UCSD-AML1 (cell line): ENCODE measurements around the gene DNAJC27.

Experiments
- DNase-seq: peaks from one replicate; lab custom pipeline; 2025; ENCODE audit not compliant: unreplicated experiment; lab: John Stamatoyannopoulos, UW

Gene DNAJC27

DNA sequence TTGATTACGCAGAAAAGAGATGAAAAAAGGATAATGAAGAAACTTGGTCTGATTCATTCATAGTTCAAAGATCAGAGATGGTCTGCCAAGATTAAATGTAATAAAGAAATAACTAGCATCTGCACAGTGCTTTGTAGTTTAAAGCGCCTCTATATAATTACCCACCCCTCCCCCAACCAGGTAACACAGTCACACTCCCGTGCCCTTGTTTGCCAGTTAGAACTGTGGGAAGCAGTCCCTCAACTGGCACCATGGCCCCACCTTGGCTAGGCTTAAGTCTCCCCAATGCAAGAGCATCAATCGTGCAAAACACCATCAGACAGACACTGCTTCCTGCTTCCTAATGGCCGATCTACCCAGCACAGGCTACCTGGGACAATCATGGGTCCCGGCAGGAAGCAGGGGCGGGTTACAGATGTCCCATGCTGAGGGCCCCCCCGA lies 63.3 kb downstream of the DNAJC27 start:
- DNase-seq, result no peak

DNA sequence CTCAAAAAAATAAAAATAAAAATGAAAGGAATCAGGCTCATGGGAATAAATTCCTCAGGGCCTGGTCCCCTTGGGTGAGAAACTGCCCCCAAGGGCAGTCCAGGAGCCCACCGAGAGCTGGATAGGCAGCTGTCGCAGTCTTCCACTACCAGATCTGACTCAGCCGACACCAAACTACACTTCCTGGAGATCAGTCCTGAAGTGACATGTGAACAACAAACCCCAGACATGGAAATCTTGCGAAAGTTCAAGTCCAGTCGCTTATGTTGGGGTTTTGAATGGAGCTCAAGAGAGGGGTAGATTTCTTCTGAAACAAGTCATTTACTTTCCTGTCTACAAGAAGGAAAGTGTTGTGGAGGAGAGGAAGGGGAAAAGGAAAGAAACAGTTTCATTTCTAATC lies 64.6 kb downstream of the DNAJC27 start:
- DNase-seq, result no peak

DNA sequence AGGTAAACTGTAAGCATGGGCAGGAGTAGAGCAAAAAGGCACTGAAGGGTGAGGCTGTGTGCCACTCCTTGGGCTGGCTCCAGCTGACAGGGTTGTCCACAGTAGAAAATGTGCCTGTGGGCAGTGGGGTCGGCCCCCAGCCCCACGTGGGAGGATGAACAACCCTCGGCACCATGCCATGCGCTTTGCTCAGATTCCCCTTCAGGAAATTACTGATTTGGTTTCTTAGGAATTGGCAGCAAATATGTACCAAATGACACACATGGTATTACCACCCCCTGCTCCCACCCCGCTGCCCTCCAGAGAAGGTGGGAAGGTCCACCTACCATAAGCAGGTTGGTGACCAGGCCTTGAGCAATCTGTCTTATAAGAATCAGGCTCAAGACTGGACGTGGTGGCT lies 65.3 kb downstream of the DNAJC27 start:
- DNase-seq, result no peak

DNA sequence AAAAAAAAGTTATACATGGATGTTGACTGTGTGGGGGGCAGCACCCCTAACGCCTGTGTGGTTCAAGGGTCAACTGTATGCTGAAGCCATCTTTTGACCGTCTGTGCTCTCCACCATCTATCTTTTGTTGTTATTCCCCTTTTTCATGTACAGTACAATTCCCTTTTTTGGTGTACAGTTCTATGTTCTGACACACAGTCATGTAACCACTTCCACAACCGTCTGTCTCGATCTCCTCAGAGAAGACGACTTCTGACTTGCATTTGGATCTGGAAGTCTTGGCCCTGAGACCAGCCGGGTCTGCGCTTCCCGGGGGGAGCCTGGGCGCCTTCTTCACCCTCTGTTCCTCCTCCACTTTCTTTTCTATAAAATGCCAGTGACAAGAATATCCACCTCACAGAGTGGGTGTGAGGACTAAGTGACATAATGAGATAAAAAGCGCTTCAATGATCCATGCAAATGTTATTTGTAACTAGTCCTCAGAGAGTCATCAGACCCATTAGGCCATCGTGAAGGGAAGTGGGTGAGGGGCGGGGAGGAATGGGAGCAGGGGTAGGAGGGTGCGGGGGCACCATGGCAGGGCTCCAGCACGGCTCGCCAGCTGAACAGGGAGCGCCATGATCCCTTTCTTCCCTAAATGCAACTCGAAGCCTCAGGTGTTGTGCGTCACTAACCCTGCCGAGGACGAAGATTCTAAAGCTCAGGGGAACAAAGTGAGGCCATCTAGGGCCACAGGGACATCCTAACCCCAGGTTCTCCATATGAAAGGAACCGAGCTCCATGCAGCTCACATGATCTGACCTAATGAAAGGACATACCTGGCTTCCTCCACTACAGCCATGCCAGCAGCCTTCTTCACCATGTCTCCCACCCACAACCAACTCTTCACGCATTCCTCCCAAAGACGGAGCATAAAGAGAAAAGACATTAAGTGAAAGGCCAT lies 68.3 kb downstream of the DNAJC27 start:
- DNase-seq, result no peak

DNA sequence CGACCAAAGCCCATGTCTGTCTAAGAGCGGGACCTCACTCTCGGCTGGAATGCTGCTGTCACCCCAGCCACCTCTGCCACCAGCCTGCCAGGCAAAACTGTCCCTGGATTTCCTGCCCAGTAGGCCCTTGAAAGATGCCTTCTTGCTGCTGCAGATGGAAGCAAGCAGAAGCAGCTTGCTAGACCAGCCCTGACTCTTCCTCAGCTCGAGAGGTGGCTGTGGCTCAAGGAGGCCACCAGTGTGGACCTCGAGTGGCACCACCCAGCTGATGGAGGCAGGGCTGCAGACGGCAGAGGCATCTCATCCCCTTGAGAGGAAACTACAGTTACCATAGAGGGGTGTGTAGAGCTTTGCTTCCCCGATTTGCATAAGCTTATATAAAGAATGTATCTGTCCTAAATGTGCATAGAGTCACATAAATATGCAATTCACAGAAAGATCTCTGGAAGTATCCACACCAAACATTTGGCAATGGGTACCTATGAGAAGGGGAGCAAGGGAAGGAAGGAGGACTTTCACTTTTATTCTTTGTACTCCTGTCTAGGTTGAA lies 72.3 kb downstream of the DNAJC27 start:
- DNase-seq, result peak; percentile 31

DNA sequence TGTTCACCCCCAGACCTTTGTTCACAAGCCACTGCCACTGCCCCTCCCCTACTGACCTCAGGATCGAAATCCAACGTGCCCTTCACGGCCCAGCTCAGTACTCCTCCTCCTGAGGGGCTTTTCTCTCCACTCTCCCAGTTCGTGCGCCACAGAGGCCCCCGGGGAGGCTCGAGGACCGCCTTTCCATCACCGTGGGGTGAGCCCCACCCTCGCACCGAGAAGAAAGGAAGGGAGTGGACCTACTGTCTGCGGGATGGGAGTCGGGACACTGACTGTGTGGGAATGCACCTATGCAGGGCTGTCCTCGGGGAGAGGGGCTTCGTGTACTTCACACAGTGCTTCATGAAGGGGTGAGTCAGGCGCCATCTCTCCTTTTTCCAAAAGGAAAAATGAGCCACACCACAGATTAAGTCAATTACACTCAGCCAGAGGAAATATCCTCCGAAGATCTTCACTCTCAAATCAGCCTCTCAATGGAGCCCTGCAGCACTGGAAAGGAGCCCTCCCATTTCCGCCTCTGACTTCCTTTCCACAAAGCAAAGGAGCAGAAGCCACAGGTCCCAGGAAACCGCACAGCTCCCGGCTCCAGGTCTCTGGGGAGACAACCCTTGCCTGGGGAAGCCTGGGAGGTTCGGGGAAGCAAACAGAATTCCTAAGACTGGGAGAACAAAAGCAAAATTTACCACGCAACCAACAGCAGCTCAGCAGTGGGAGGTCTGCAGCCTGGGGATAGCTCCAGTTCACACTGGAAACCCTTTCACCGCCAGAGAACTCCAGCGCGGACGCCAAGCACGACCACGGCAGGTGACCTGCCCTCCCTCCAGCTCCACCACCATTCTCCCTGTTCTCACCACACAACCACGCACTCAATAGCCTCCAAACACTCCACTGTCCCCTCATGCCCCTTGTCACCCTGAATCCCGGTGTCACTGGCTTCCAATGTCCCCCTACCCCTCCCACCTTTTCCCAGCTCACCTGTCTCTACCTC lies 73.3 kb downstream of the DNAJC27 start:
- peak; percentile 66 for DNase-seq

DNA sequence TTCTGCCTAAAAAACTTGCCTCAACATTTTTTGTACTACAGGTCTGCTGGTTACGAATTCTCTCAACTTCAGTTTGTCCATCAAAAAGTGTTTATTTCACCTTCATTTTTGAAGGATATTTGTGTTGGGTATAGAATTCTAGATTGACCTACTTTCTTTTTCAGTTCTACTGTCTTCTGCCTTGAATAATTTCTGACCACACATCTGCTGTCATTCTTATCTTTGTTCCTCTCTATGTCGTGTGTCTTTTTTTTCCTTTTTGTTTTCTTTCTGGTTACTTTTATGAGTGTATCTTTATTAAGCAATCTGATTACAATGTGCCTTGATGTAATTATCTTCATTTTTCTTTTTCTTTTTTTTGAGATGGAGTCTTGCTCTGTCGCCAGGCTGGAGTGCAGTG lies 77.0 kb downstream of the DNAJC27 start:
- no peak for DNase-seq

DNA sequence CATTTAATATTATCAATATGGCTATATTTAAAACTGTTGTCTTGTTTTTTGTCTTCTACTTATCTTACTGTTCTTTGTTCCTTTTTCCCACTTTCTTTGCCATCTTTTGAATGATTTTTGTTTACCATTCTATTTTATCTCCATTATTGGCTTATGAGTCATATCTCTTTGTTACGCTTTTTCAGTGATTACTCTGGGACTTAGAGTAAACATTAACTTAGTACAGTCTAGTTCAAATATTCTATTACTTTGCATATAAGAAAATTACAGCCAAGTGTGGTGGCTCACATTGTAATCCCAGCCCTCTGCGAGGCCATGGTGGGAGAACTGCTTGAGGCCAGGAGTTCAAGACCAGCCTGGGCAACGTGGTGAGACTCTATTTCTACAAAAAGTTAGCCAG lies 77.8 kb downstream of the DNAJC27 start:
- no peak for DNase-seq
